OCI-LY7 (cell line): ENCODE data around the gene SP7. TPM values are rescaled to one million over a fixed set of nuclear protein-coding genes. Genes with fewer than 3 reads are reported as not detected.

Source experiments
- BruUV-seq: library from RNA; stranded (reverse); fragments of 400-500 nt; replicated peaks from 2 replicates; lab custom pipeline; 2021; lab: Mats Ljungman, UMichigan
- CTCF ChIA-PET: fragments of 300-600 bp; sonication (Branson Sonifier 250); formaldehyde crosslinking; loops from one replicate; lab custom pipeline; 2022; ENCODE audit warnings: antibody characterized with exemption; ENCODE audit not compliant: unreplicated experiment; lab: Charles Lee
- POLR2A ChIA-PET: fragments of 300-600 bp; sonication (Branson Sonifier 250); formaldehyde crosslinking; loops from one replicate; lab custom pipeline; 2022; ENCODE audit warnings: antibody characterized with exemption; lab: Charles Lee
- DNase-seq: peaks from one replicate; pipeline ENCODE4 v3.0.0-alpha.2; 2015; ENCODE audit warnings: low spot score
- H2AFZ ChIP-seq: fragments of 200-600 bp; sonication (generic), shearing (Covaris generic); 2 replicates; pipeline ENCODE4 v1.6.1; 2014; ENCODE audit warnings: mild to moderate bottlenecking, antibody characterized with exemption, low read length, moderate library complexity
- H3K27ac ChIP-seq: fragments of 200-600 bp; sonication (generic); 2 replicates; pipeline ENCODE4 v1.5.1; 2014; ENCODE audit warnings: mixed run types, low read depth, mild to moderate bottlenecking, moderate library complexity, low read length, inconsistent platforms; ENCODE audit not compliant: poor library complexity, severe bottlenecking
- H3K36me3 ChIP-seq: fragments of 200-600 bp; sonication (generic); 2 replicates; pipeline ENCODE4 v1.6.1; 2014; ENCODE audit warnings: mild to moderate bottlenecking, antibody characterized with exemption, low read length, moderate library complexity, mixed read lengths; ENCODE audit not compliant: insufficient read depth
- H3K4me1 ChIP-seq: fragments of 200-600 bp; sonication (generic); 2 replicates; pipeline ENCODE4 v1.5.1; 2014; ENCODE audit warnings: mild to moderate bottlenecking, low read length; ENCODE audit not compliant: insufficient read depth, poor library complexity, severe bottlenecking
- H3K4me2 ChIP-seq: fragments of 200-600 bp; sonication (generic); 2 replicates; pipeline ENCODE4 v1.6.1; 2014; ENCODE audit warnings: mild to moderate bottlenecking, low read length
- H3K4me3 ChIP-seq: fragments of 200-600 bp; sonication (generic); 2 replicates; pipeline ENCODE4 v1.5.1; 2014; ENCODE audit warnings: mild to moderate bottlenecking, low read depth, low read length; ENCODE audit not compliant: poor library complexity, severe bottlenecking
- H3K79me2 ChIP-seq: fragments of 200-600 bp; sonication (generic); 2 replicates; pipeline ENCODE4 v1.6.1; 2016; ENCODE audit warnings: low read depth, mild to moderate bottlenecking, low read length, moderate library complexity, mixed read lengths; ENCODE audit not compliant: insufficient read depth
- H3K9me2 ChIP-seq: fragments of 200-600 bp; sonication (generic); 2 replicates; pipeline ENCODE4 v1.6.1; 2016; ENCODE audit warnings: mild to moderate bottlenecking, low read length, mixed read lengths; ENCODE audit not compliant: insufficient read depth
- H3K9me3 ChIP-seq: fragments of 200-600 bp; sonication (generic); 2 replicates; pipeline ENCODE4 v1.6.1; 2014; ENCODE audit warnings: mild to moderate bottlenecking, mixed run types, low read length, mixed read lengths
- H4K20me1 ChIP-seq: fragments of 200-600 bp; sonication (generic); 2 replicates; pipeline ENCODE4 v1.6.1; 2014; ENCODE audit warnings: mild to moderate bottlenecking, antibody characterized with exemption, low read length, moderate library complexity, mixed read lengths; ENCODE audit not compliant: insufficient read depth
- CTCF ChIP-seq: fragments of 200-600 bp; sonication (generic); conservative IDR thresholded peaks from 2 replicates; pipeline ENCODE4 v1.5.1; 2014; ENCODE audit warnings: mild to moderate bottlenecking, antibody characterized with exemption, low read length, moderate library complexity, mixed read lengths
- EZH2phosphoT487 ChIP-seq: fragments of 200-600 bp; sonication (generic); IDR thresholded peaks from 2 replicates; pipeline ENCODE4 v1.6.1; 2018; ENCODE audit warnings: low read depth, borderline replicate concordance, mild to moderate bottlenecking, mixed run types, antibody characterized with exemption, low read length, moderate library complexity, mixed read lengths
- intact Hi-C: fragments of 100-400 bp; cut with micrococcal nuclease; formaldehyde crosslinking; loops from one replicate; pipeline ENCODE4 v1.10.0; 2022; ENCODE audit not compliant: unreplicated experiment
- total RNA-seq, 2 experiments: library from RNA; depleted of rRNA in 1 of 2; stranded (reverse); fragments of >200 nt in 1 of 2; shearing (Covaris generic) in 1 of 2; gene quantifications; 2 replicates each; pipeline ENCODE4 v1.2.3, GENCODE V29; 2014 to 2022

The SP7 gene
- total RNA-seq, 2 experiments from 2014 or later: 0.16 to 0.27 TPM

- no peaks in the 10 kb centered on the region for H4K20me1 ChIP-seq
- ChIA-PET POLR2A (interaction anchor here (0.6 to 1.5 kb wide), 3 partner anchors 23 to 72 kb away, joined by 3 to 6 read pairs (median 3); no protein-coding TSS in a partner anchor), CTCF (interaction anchor here (0.6 kb wide), 2 partner anchors 10 to 36 kb away, joined by 4 to 10 read pairs; no protein-coding TSS in a partner anchor)
- H3K4me2 ChIP-seq: no peak overlapping the region
- no peaks in the 10 kb centered on the region for H3K4me1 ChIP-seq
- H3K9me2 ChIP-seq: no peaks in the 10 kb centered on the region
- no peak for TF ChIP-seq EZH2phosphoT487
- no peak for TF ChIP-seq CTCF
- H3K27ac ChIP-seq: no peak overlapping the region
- no peak overlapping the region for H2AFZ ChIP-seq
- no peaks in the 10 kb centered on the region for H3K36me3 ChIP-seq
- intact Hi-C loops: no loop called here
- no peaks in the 10 kb centered on the region for H3K79me2 ChIP-seq
- no peaks in the 10 kb centered on the region for H3K9me3 ChIP-seq
- no peak overlapping the region for H3K4me3 ChIP-seq
- BruUV-seq: no TSS peak
- no peak for DNase-seq
These were observed 19.0 kb upstream of the SP7 start for GRCh38 chr12:53355121-53355520.

- TF ChIP-seq EZH2phosphoT487: no peak
- TF ChIP-seq CTCF: no peak
- H3K9me2 ChIP-seq: no peaks in the 10 kb centered on the region
- H3K4me1 ChIP-seq: no peaks in the 10 kb centered on the region
- intact Hi-C loops: no loop called here
- POLR2A ChIA-PET: interaction anchor here (1.5 to 2.8 kb wide), 3 partner anchors 8 to 68 kb away, joined by 5 to 9 read pairs (median 7); partner anchors contain the start of gene SP1
- H2AFZ ChIP-seq: no peak overlapping the region; the same call in 1 of the 2 replicates
- H3K4me3 ChIP-seq: no peak overlapping the region
- no peaks in the 10 kb centered on the region for H3K36me3 ChIP-seq
- H4K20me1 ChIP-seq: no peaks in the 10 kb centered on the region
- no peaks in the 10 kb centered on the region for H3K79me2 ChIP-seq
- BruUV-seq: no TSS peak
- no peak overlapping the region for H3K4me2 ChIP-seq
- no peaks in the 10 kb centered on the region for H3K9me3 ChIP-seq
- CTCF ChIA-PET: interaction anchor here (0.6 to 2.1 kb wide), 5 partner anchors 26 to 141 kb away, joined by 3 to 11 read pairs (median 6); partner anchors contain the start of gene SP1
- no peak overlapping the region for H3K27ac ChIP-seq
- DNase-seq: no peak
These were observed 17.1 kb upstream of the SP7 start for GRCh38 chr12:53353257-53353655.
